Common myeloid progenitor, CD34-positive (primary cell): ENCODE data around the gene OSTN.

Experiments
- CTCF ChIA-PET: fragments of 350-600 bp; sonication (Branson Sonifier 250); formaldehyde crosslinking; loops from one replicate; lab custom pipeline; 2021; ENCODE audit warnings: antibody characterized with exemption; lab: Charles Lee
- POLR2A ChIA-PET: fragments of 350-600 bp; sonication (Branson Sonifier 250); formaldehyde crosslinking; loops from one replicate; lab custom pipeline; 2021; ENCODE audit warnings: antibody characterized with exemption; lab: Charles Lee
- DNase-seq, 3 donors: peaks; one replicate each; pipeline versions ENCODE4 v3.0.0 to v3.0.0-alpha.2; 2013
- H3K27ac ChIP-seq, 2 experiments: 1 replicate in 1 of 2; 2 replicates in 1 of 2; pipeline ENCODE4 v1.7.0; 2013; ENCODE audit warnings: inconsistent platforms in 2 of 2, low read length in 2 of 2, mild to moderate bottlenecking in 2 of 2, low read depth in 1 of 2, moderate library complexity in 1 of 2; ENCODE audit not compliant: severe bottlenecking in 2 of 2, insufficient read depth in 1 of 2, poor library complexity in 1 of 2
- H3K27me3 ChIP-seq, 5 experiments: replicated peaks in 2 of 5; 1 replicate in 3 of 5; 2 replicates in 2 of 5; pipeline versions ENCODE4 v1.6.1 to v1.7.0; 2013; ENCODE audit warnings: low read length in 4 of 5, mild to moderate bottlenecking in 2 of 5, moderate library complexity in 2 of 5, inconsistent platforms in 1 of 5; ENCODE audit not compliant: insufficient read depth in 5 of 5, control insufficient read depth in 4 of 5
- H3K36me3 ChIP-seq, 4 experiments: 1 replicate in 2 of 4; 2 replicates in 2 of 4; pipeline versions ENCODE4 v1.6.1 to v1.7.0; 2013; ENCODE audit warnings: low read length in 3 of 4, control low read depth in 1 of 4, mild to moderate bottlenecking in 1 of 4; ENCODE audit not compliant: control insufficient read depth in 4 of 4, insufficient read depth in 4 of 4
- H3K4me1 ChIP-seq, 4 experiments: 1 replicate in 3 of 4; 2 replicates in 1 of 4; pipeline versions ENCODE4 v1.6.1 to v1.7.1; 2013; ENCODE audit warnings: low read length in 3 of 4, mild to moderate bottlenecking in 3 of 4, control low read depth in 1 of 4, inconsistent platforms in 1 of 4, moderate library complexity in 1 of 4; ENCODE audit not compliant: control insufficient read depth in 4 of 4, insufficient read depth in 4 of 4; ENCODE audit errors: control extremely low read depth in 1 of 4
- H3K4me3 ChIP-seq, 7 experiments: 1 replicate in 4 of 7; 2 replicates in 3 of 7; pipeline versions ENCODE4 v1.5.1 to v1.7.0; 2013; ENCODE audit warnings: mild to moderate bottlenecking in 7 of 7, low read length in 6 of 7, moderate library complexity in 6 of 7, inconsistent platforms in 2 of 7, low read depth in 2 of 7, control low read depth in 1 of 7; ENCODE audit not compliant: insufficient read depth in 4 of 7, control insufficient read depth in 1 of 7; ENCODE audit errors: extremely low read depth in 1 of 7
- H3K9me3 ChIP-seq, 5 experiments: 1 replicate in 4 of 5; 2 replicates in 1 of 5; pipeline versions ENCODE4 v1.6.1 to v1.7.1; 2013; ENCODE audit warnings: low read length in 4 of 5, mild to moderate bottlenecking in 2 of 5, inconsistent platforms in 1 of 5, low read depth in 1 of 5, moderate library complexity in 1 of 5; ENCODE audit not compliant: control insufficient read depth in 4 of 5, insufficient read depth in 2 of 5; ENCODE audit errors: control extremely low read depth in 1 of 5
- WGBS: methylation state at CpG from one replicate; pipeline ENCODE4 v1.1.5; 2013; ENCODE audit not compliant: insufficient coverage; 5-methylcytosine and 5-hydroxymethylcytosine counted together

The OSTN gene

DNA sequence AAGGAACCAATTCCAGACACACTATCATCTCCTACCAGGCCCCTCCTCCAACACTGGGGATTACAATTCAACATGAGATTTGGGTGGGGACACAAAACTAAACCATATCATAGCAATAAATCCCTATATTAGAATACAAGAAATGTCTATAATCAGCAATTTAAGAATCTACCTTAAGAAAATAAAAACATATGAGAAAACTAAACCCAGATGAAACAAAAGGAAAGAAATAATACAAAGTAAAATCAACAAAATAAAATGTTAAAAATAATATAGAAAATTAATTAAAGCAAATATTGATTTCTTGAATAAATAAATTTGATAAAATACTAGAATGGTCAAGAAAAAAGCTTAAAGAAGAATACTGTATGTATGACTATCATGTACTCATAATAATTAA, 6.1 kb upstream of the OSTN start:
- ChIA-PET POLR2A (no interaction called here), CTCF (no interaction called here)
- no peak for DNase-seq

GRCh38 chr3:191197761-191198306, 1.2 kb upstream of the OSTN start:
- ChIA-PET POLR2A (no interaction called here), CTCF (no interaction called here)
- 100% methylated on average over 2 of the region's 3 CpGs for WGBS

More for the DNA sequence above, 6.1 kb upstream of the OSTN start:
- H3K27ac ChIP-seq = no peak overlapping the region
- no peaks in the 10 kb centered on the region for H3K36me3 ChIP-seq
- no peaks in the 10 kb centered on the region for H3K27me3 ChIP-seq
- H3K4me3 ChIP-seq = no peak overlapping the region
- no peaks in the 10 kb centered on the region for H3K4me1 ChIP-seq
- no peaks in the 10 kb centered on the region for H3K9me3 ChIP-seq

DNA sequence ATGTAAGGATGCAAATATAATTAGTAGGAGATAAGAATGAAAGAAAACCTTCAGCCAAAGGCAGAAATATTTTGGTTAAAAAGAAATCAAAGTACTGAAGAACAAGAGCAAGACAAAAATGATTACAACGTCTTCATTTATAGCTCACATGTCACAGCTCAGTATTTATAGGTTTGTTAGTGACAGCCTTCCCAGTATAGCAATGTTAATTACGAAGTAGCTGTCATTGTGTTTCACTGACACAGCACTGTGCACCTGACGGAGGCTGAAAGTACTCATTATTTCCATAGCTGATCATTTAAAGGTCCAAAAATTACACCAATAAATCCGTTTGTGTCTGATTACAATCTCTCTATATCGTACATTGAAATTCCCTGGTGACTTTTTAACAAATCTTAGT, 561 bp upstream of the OSTN start:
- Histone ChIP-seq H3K4me1 (no peaks in the 10 kb centered on the region), H3K27me3 (peaks cover 0 to 11% (median 0%) of the 10 kb centered on the region in 5 experiments), H3K9me3 (no peaks in the 10 kb centered on the region), H3K36me3 (no peaks in the 10 kb centered on the region), H3K4me3 (no peak overlapping the region), H3K27ac (no peak overlapping the region)
- no peak for DNase-seq
- POLR2A ChIA-PET = no interaction called here
- CTCF ChIA-PET = no interaction called here
- 69% methylated on average over 2 of the region's 5 CpGs for WGBS

More at GRCh38 chr3:191197761-191198306, 1.2 kb upstream of the OSTN start:
- no peak overlapping the region for H3K4me3 ChIP-seq
- no peak overlapping the region for H3K27ac ChIP-seq
- H3K27me3 ChIP-seq = peaks cover 0 to 9% (median 0%) of the 10 kb centered on the region in 5 experiments
- DNase-seq = no peak
- H3K4me1 ChIP-seq = no peaks in the 10 kb centered on the region
- H3K9me3 ChIP-seq = no peaks in the 10 kb centered on the region
- no peaks in the 10 kb centered on the region for H3K36me3 ChIP-seq

- CTCF ChIA-PET = no interaction called here
Measured at GRCh38 chr3:191210032-191210431, 11.0 kb downstream of the OSTN start.

DNA sequence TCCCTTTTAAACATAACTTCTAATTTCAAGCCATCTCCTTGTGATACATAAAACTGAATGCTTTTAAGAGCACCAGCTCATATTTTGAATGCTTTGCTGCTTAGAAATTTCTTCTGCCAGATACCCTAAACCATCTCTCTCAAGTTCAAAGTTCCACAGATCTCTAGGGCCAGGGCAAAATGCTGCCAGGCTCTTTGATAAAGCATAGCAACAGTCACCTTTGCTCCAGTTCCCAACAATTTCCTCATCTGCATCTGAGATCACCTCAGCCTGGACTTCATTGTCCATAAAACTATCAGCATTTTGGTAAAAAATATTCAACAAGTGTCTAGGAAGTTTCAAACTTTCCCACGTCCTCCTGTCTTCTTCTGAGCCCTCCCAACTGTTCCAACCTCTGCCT, 17.5 kb downstream of the OSTN start:
- Histone ChIP-seq H3K27me3 (no peaks in the 10 kb centered on the region), H3K36me3 (no peaks in the 10 kb centered on the region), H3K27ac (no peak overlapping the region), H3K9me3 (peaks cover 0 to 1% (median 0%) of the 10 kb centered on the region in 5 experiments), H3K4me3 (no peak overlapping the region), H3K4me1 (no peaks in the 10 kb centered on the region)
- 100% methylated on average over 1 of the region's 1 CpG for WGBS
- ChIA-PET POLR2A (no interaction called here), CTCF (no interaction called here)
- DNase-seq = no peak

More at GRCh38 chr3:191210032-191210431, 11.0 kb downstream of the OSTN start:
- Histone ChIP-seq H3K27me3 (no peaks in the 10 kb centered on the region), H3K9me3 (no peaks in the 10 kb centered on the region), H3K36me3 (no peaks in the 10 kb centered on the region), H3K4me3 (no peak overlapping the region), H3K27ac (no peak overlapping the region), H3K4me1 (no peaks in the 10 kb centered on the region)
- no peak for DNase-seq
- POLR2A ChIA-PET = no interaction called here
- WGBS = 100% methylated on average over 7 of the region's 10 CpGs

DNA sequence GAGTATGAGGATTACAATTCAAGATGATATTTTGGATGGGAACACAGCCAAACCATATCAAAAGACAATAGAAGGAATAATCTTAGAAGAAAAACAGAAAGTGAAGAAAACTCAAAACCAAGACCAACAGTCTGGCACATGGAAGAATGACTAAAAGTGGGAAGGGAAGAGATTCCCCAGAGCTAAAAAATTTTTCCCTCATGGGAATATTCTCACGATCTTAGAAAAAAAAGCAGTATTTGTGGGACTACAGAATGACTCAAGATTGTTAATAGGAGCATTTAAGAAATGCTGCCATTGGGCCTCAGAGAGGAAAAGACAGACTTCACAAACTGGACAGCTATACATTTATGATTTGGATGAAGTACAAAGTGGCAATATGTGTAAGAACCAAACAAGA, 18.3 kb downstream of the OSTN start:
- Histone ChIP-seq H3K9me3 (peaks cover 0 to 1% (median 0%) of the 10 kb centered on the region in 5 experiments), H3K4me3 (no peak overlapping the region), H3K27me3 (no peaks in the 10 kb centered on the region), H3K4me1 (no peaks in the 10 kb centered on the region), H3K27ac (no peak overlapping the region), H3K36me3 (no peaks in the 10 kb centered on the region)
- 100% methylated on average over 1 of the region's 1 CpG for WGBS
- DNase-seq = no peak
- CTCF ChIA-PET = no interaction called here
- POLR2A ChIA-PET = no interaction called here

- no peaks in the 10 kb centered on the region for H3K4me1 ChIP-seq
- ChIA-PET CTCF (no interaction called here), POLR2A (no interaction called here)
- H3K9me3 ChIP-seq = peaks cover 0 to 1% (median 0%) of the 10 kb centered on the region in 5 experiments
- no peak for DNase-seq
- H3K36me3 ChIP-seq = no peaks in the 10 kb centered on the region
- 100% methylated on average over 3 of the region's 5 CpGs for WGBS
- H3K27ac ChIP-seq = no peak overlapping the region
- no peak overlapping the region for H3K4me3 ChIP-seq
- no peaks in the 10 kb centered on the region for H3K27me3 ChIP-seq
Measured at GRCh38 chr3:191220908-191221307, 21.9 kb downstream of the OSTN start.
